ENCODE measurements around the gene USF2.

USF2 gene

DNA sequence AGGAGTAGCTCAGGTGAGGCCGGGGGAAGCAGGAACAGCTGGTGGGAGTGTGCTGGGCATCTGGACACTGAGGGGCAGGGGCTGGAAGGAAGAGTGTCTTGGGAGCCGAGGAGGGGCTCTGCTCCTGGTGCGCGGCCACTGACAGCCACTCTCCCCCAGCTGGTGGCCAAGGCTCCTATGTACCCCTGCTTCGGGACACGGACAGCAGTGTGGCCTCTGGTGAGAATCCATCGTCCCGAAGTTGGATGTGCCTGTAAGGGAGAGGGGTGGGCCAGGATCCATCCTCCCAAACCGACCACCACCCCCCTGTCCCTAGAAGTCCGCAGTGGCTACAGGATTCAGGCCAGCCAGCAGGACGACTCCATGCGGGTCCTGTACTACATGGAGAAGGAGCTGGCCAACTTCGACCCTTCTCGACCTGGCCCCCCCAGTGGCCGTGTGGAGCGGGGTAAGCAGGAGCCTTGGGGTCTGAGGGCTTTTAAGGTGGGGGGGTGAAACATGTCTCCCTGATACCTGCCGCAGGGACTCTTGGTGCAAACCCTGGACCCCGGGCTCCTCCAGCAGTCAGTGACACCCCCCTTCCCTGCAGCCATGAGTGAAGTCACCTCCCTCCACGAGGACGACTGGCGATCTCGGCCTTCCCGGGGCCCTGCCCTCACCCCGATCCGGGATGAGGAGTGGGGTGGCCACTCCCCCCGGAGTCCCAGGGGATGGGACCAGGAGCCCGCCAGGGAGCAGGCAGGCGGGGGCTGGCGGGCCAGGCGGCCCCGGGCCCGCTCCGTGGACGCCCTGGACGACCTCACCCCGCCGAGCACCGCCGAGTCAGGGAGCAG, 2.0 kb upstream of the USF2 start:
- Histone ChIP-seq H3K36me3 (ENCODE audit: control insufficient read depth in 1 of 2, insufficient read depth in 2 of 2, low read length in 2 of 2) (peaks cover 8 to 48% of the 10 kb centered on the region in 2 donors), H3K27me3 (ENCODE audit: control insufficient read depth in 1 of 2, insufficient read depth in 2 of 2, low read length in 2 of 2) (no peaks in the 10 kb centered on the region), H3K4me1 (ENCODE audit: control insufficient read depth in 1 of 2, insufficient read depth in 2 of 2, low read length in 2 of 2) (peaks cover 11 to 26% of the 10 kb centered on the region in 2 donors), H3K27ac (ENCODE audit: low read depth, low read length) (peak overlapping the region; percentile 60), H3K9me3 (ENCODE audit: control insufficient read depth in 1 of 2, low read length in 2 of 2) (no peaks in the 10 kb centered on the region), H3K9ac (ENCODE audit: low read depth in 1 of 2, low read length in 2 of 2) (peak overlapping the region; percentile 75 to 76), H3K4me3 (ENCODE audit: low read depth in 1 of 2, low read length in 2 of 2) (peak overlapping the region; percentile 73 to 76)

DNA sequence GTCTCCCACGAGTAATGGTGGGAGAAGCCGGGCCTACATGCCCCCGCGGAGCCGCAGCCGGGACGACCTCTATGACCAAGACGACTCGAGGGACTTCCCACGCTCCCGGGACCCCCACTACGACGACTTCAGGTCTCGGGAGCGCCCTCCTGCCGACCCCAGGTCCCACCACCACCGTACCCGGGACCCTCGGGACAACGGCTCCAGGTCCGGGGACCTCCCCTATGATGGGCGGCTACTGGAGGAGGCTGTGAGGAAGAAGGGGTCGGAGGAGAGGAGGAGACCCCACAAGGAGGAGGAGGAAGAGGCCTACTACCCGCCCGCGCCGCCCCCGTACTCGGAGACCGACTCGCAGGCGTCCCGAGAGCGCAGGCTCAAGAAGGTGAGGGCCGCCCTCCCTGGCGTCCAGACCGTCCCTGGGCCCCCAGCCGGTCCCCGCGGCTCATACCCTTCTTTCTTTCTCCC, 1.4 kb upstream of the USF2 start:
- peak overlapping the region; percentile 73 to 76 for H3K4me3 ChIP-seq (ENCODE audit: low read depth in 1 of 2, low read length in 2 of 2)
- peak overlapping the region; percentile 60 for H3K27ac ChIP-seq (ENCODE audit: low read depth, low read length)
- H3K9me3 ChIP-seq (ENCODE audit: control insufficient read depth in 1 of 2, low read length in 2 of 2) = no peaks in the 10 kb centered on the region
- peak overlapping the region; percentile 75 to 76 for H3K9ac ChIP-seq (ENCODE audit: low read depth in 1 of 2, low read length in 2 of 2)
- peaks cover 13 to 52% of the 10 kb centered on the region in 2 donors for H3K36me3 ChIP-seq (ENCODE audit: control insufficient read depth in 1 of 2, insufficient read depth in 2 of 2, low read length in 2 of 2)
- peaks cover 11 to 31% of the 10 kb centered on the region in 2 donors for H3K4me1 ChIP-seq (ENCODE audit: control insufficient read depth in 1 of 2, insufficient read depth in 2 of 2, low read length in 2 of 2)
- H3K27me3 ChIP-seq (ENCODE audit: control insufficient read depth in 1 of 2, insufficient read depth in 2 of 2, low read length in 2 of 2) = no peaks in the 10 kb centered on the region

- H3K4me3 ChIP-seq (ENCODE audit: low read depth in 1 of 2, low read length in 2 of 2) = peak overlapping the region; percentile 73 to 76
- no peaks in the 10 kb centered on the region for H3K9me3 ChIP-seq (ENCODE audit: control insufficient read depth in 1 of 2, low read length in 2 of 2)
- H3K27me3 ChIP-seq (ENCODE audit: control insufficient read depth in 1 of 2, insufficient read depth in 2 of 2, low read length in 2 of 2) = no peaks in the 10 kb centered on the region
- H3K36me3 ChIP-seq (ENCODE audit: control insufficient read depth in 1 of 2, insufficient read depth in 2 of 2, low read length in 2 of 2) = peaks cover 13 to 52% of the 10 kb centered on the region in 2 donors
- H3K9ac ChIP-seq (ENCODE audit: low read depth in 1 of 2, low read length in 2 of 2) = peak overlapping the region; percentile 75 to 76
- peaks cover 11 to 32% of the 10 kb centered on the region in 2 donors for H3K4me1 ChIP-seq (ENCODE audit: control insufficient read depth in 1 of 2, insufficient read depth in 2 of 2, low read length in 2 of 2)
- peak overlapping the region; percentile 66 for H3K27ac ChIP-seq (ENCODE audit: low read depth, low read length)
Measured at GRCh38 chr19:35267818-35268535, 785 bp upstream of the USF2 start.

GRCh38 chr19:35269438-35270117, 816 bp downstream of the USF2 start:
- Histone ChIP-seq H3K27ac (ENCODE audit: low read depth, low read length) (peak overlapping the region; percentile 87), H3K4me1 (ENCODE audit: control insufficient read depth in 1 of 2, insufficient read depth in 2 of 2, low read length in 2 of 2) (peaks cover 11 to 37% of the 10 kb centered on the region in 2 donors), H3K9ac (ENCODE audit: low read depth in 1 of 2, low read length in 2 of 2) (peak overlapping the region; percentile 32 to 63), H3K27me3 (ENCODE audit: control insufficient read depth in 1 of 2, insufficient read depth in 2 of 2, low read length in 2 of 2) (no peaks in the 10 kb centered on the region), H3K36me3 (ENCODE audit: control insufficient read depth in 1 of 2, insufficient read depth in 2 of 2, low read length in 2 of 2) (peaks cover 17 to 59% of the 10 kb centered on the region in 2 donors), H3K9me3 (ENCODE audit: control insufficient read depth in 1 of 2, low read length in 2 of 2) (no peaks in the 10 kb centered on the region), H3K4me3 (ENCODE audit: low read depth in 1 of 2, low read length in 2 of 2) (peak overlapping the region; percentile 61 to 70)

DNA sequence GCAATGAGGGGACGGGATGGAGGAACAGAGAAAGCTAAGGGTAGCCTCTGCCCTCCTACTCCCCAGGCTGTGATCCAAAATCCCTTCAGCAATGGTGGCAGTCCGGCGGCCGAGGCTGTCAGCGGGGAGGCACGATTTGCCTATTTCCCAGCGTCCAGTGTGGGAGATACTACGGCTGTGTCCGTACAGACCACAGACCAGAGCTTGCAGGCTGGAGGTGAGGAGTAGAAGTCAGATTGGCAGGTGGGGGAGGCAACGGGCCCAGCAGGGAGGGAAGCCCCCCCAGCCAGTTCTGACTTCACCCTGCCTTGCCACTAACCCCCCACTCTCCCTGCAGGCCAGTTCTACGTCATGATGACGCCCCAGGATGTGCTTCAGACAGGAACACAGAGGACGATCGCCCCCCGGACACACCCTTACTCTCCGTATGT, 1.6 kb downstream of the USF2 start:
- Histone ChIP-seq H3K27me3 (ENCODE audit: control insufficient read depth in 1 of 2, insufficient read depth in 2 of 2, low read length in 2 of 2) (no peaks in the 10 kb centered on the region), H3K4me3 (ENCODE audit: low read depth in 1 of 2, low read length in 2 of 2) (peak overlapping the region in 1 of 2 donors; percentile 61), H3K9me3 (ENCODE audit: control insufficient read depth in 1 of 2, low read length in 2 of 2) (no peaks in the 10 kb centered on the region), H3K9ac (ENCODE audit: low read depth in 1 of 2, low read length in 2 of 2) (no peak overlapping the region), H3K36me3 (ENCODE audit: control insufficient read depth in 1 of 2, insufficient read depth in 2 of 2, low read length in 2 of 2) (peaks cover 17 to 56% of the 10 kb centered on the region in 2 donors), H3K4me1 (ENCODE audit: control insufficient read depth in 1 of 2, insufficient read depth in 2 of 2, low read length in 2 of 2) (peaks cover 11 to 37% of the 10 kb centered on the region in 2 donors), H3K27ac (ENCODE audit: low read depth, low read length) (no peak overlapping the region)

- Histone ChIP-seq H3K4me1 (ENCODE audit: control insufficient read depth in 1 of 2, insufficient read depth in 2 of 2, low read length in 2 of 2) (peaks cover 11 to 34% of the 10 kb centered on the region in 2 donors), H3K9ac (ENCODE audit: low read depth in 1 of 2, low read length in 2 of 2) (no peak overlapping the region), H3K9me3 (ENCODE audit: control insufficient read depth in 1 of 2, low read length in 2 of 2) (no peaks in the 10 kb centered on the region), H3K4me3 (ENCODE audit: low read depth in 1 of 2, low read length in 2 of 2) (no peak overlapping the region), H3K36me3 (ENCODE audit: control insufficient read depth in 1 of 2, insufficient read depth in 2 of 2, low read length in 2 of 2) (peaks cover 20 to 61% of the 10 kb centered on the region in 2 donors), H3K27ac (ENCODE audit: low read depth, low read length) (no peak overlapping the region), H3K27me3 (ENCODE audit: control insufficient read depth in 1 of 2, insufficient read depth in 2 of 2, low read length in 2 of 2) (no peaks in the 10 kb centered on the region)
Measured at GRCh38 chr19:35271546-35271945, 2.8 kb downstream of the USF2 start.

- Histone ChIP-seq H3K9me3 (ENCODE audit: control insufficient read depth in 1 of 2, low read length in 2 of 2) (no peaks in the 10 kb centered on the region), H3K4me1 (ENCODE audit: control insufficient read depth in 1 of 2, insufficient read depth in 2 of 2, low read length in 2 of 2) (peaks cover 6 to 27% of the 10 kb centered on the region in 2 donors), H3K27me3 (ENCODE audit: control insufficient read depth in 1 of 2, insufficient read depth in 2 of 2, low read length in 2 of 2) (no peaks in the 10 kb centered on the region), H3K9ac (ENCODE audit: low read depth in 1 of 2, low read length in 2 of 2) (no peak overlapping the region), H3K36me3 (ENCODE audit: control insufficient read depth in 1 of 2, insufficient read depth in 2 of 2, low read length in 2 of 2) (peaks cover 20 to 67% of the 10 kb centered on the region in 2 donors), H3K4me3 (ENCODE audit: low read depth in 1 of 2, low read length in 2 of 2) (no peak overlapping the region), H3K27ac (ENCODE audit: low read depth, low read length) (no peak overlapping the region)
Measured at GRCh38 chr19:35272122-35272719, 3.5 kb downstream of the USF2 start.

DNA sequence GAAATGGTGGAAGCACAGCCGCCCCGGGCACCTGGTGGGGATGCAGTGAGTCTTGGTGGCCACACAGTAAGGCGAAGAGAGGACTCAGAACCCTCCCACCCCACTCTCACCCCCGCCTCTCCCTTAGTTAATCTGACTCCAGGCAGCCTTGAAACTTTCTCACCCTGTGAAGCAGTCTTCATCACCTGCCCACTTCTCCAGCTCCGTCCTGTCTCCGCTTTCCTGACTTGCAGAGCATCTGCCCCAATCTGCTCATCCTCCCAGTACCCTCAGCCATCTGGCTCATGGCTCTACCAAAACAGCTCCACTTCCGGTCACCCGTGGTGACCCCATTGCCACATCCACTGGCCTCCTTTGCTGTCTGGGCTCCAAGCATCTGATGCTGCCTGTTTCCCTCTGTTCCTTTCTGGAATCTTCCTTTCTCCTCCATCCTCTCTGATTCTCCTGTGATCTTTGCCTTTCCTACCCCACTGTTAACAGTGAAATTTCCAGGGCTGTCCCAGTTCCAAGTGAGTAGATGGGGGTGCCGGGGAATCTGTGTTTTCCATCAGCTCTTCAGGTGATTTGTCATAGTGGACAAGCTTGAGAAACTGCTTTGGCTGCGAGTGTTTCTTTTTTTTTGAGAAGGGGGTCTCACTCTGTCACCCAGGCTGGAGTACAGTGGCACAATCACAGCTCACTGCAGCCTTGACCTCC, 4.3 kb downstream of the USF2 start:
- no peak overlapping the region for H3K27ac ChIP-seq (ENCODE audit: low read depth, low read length)
- no peak overlapping the region for H3K9ac ChIP-seq (ENCODE audit: low read depth in 1 of 2, low read length in 2 of 2)
- H3K4me1 ChIP-seq (ENCODE audit: control insufficient read depth in 1 of 2, insufficient read depth in 2 of 2, low read length in 2 of 2) = peaks cover 6 to 25% of the 10 kb centered on the region in 2 donors
- no peak overlapping the region for H3K4me3 ChIP-seq (ENCODE audit: low read depth in 1 of 2, low read length in 2 of 2)
- no peaks in the 10 kb centered on the region for H3K9me3 ChIP-seq (ENCODE audit: control insufficient read depth in 1 of 2, low read length in 2 of 2)
- peaks cover 20 to 72% of the 10 kb centered on the region in 2 donors for H3K36me3 ChIP-seq (ENCODE audit: control insufficient read depth in 1 of 2, insufficient read depth in 2 of 2, low read length in 2 of 2)
- no peaks in the 10 kb centered on the region for H3K27me3 ChIP-seq (ENCODE audit: control insufficient read depth in 1 of 2, insufficient read depth in 2 of 2, low read length in 2 of 2)

DNA sequence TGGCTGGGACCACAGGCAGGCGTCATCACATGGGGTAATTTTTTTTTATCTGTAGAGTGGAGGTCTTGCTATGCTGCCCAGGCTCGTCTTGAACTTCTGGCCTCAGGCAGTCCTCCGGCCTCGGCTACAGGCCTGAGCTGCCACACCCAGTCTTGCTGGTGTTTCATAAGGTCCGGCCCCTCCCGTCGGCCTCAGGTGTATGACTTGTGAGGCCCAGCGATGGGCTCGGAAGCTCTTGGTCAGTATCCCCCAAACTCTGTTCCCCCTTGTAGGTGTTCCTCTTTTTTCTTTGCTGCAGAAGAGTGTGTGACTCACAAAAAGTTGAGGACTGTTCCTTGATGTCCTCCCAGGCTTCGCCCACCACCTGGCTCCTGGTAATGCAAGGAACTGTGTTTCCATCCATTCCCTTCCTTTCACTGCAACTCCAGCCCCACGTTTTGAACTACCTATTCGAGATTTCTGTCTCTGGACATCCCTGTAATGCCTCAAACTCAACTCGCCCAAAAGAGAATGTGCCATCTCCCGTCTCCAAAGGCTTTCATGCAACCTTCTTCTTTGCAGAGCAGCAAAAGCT, 5.0 kb downstream of the USF2 start:
- Histone ChIP-seq H3K27ac (ENCODE audit: low read depth, low read length) (no peak overlapping the region), H3K27me3 (ENCODE audit: control insufficient read depth in 1 of 2, insufficient read depth in 2 of 2, low read length in 2 of 2) (no peaks in the 10 kb centered on the region), H3K4me3 (ENCODE audit: low read depth in 1 of 2, low read length in 2 of 2) (no peak overlapping the region), H3K36me3 (ENCODE audit: control insufficient read depth in 1 of 2, insufficient read depth in 2 of 2, low read length in 2 of 2) (peaks cover 20 to 78% of the 10 kb centered on the region in 2 donors), H3K4me1 (ENCODE audit: control insufficient read depth in 1 of 2, insufficient read depth in 2 of 2, low read length in 2 of 2) (peaks cover 6 to 25% of the 10 kb centered on the region in 2 donors), H3K9ac (ENCODE audit: low read depth in 1 of 2, low read length in 2 of 2) (no peak overlapping the region), H3K9me3 (ENCODE audit: control insufficient read depth in 1 of 2, low read length in 2 of 2) (no peaks in the 10 kb centered on the region)

Measured in duodenal mucosa (tissue), 2 donors.